Skeletal muscle tissue (tissue), 4 donors: ENCODE measurements around the gene FOSL1. TPM values are rescaled to one million over a fixed set of nuclear protein-coding genes. Genes with fewer than 3 reads are reported as not detected.
A peak's percentile ranks its signal among the peaks of the same experiment; 100 is the strongest.

Experiments used
- H3K27ac ChIP-seq: one replicate; pipeline ENCODE4 v1.7.0; 2013; ENCODE audit warnings: mild to moderate bottlenecking, low read depth, low read length, inconsistent platforms
- H3K27me3 ChIP-seq, 3 donors: one replicate each; pipeline ENCODE4 v1.7.0; 2013; ENCODE audit warnings: low read length in 3 of 3; ENCODE audit not compliant: control insufficient read depth in 3 of 3, insufficient read depth in 3 of 3
- H3K36me3 ChIP-seq, 3 donors: one replicate each; pipeline ENCODE4 v1.7.0; 2013; ENCODE audit warnings: low read length in 3 of 3; ENCODE audit not compliant: control insufficient read depth in 3 of 3, insufficient read depth in 3 of 3
- H3K4me1 ChIP-seq, 3 donors: one replicate each; pipeline ENCODE4 v1.7.0; 2013; ENCODE audit warnings: low read length in 3 of 3, mild to moderate bottlenecking in 3 of 3; ENCODE audit not compliant: control insufficient read depth in 3 of 3, insufficient read depth in 3 of 3
- H3K4me3 ChIP-seq, 3 donors: one replicate each; pipeline ENCODE4 v1.7.0; 2013; ENCODE audit warnings: low read length in 3 of 3
- H3K9ac ChIP-seq, 3 donors: one replicate each; pipeline ENCODE4 v1.7.0; 2013; ENCODE audit warnings: low read length in 3 of 3, mild to moderate bottlenecking in 3 of 3, moderate library complexity in 2 of 3, low read depth in 1 of 3
- H3K9me3 ChIP-seq, 3 donors: one replicate each; pipeline ENCODE4 v1.7.0; 2013; ENCODE audit warnings: low read length in 3 of 3; ENCODE audit not compliant: control insufficient read depth in 3 of 3
- total RNA-seq: library from RNA; depleted of rRNA; stranded (reverse); fragments of >200 nt; gene quantifications from one replicate; pipeline ENCODE4 v1.2.3, GENCODE V29; 2014
- donor health status: Osteomylitis.

FOSL1 gene
- total RNA-seq, 1 donor from 2014 or later: not detected

- Histone ChIP-seq H3K27ac (no peak overlapping the region), H3K9me3 (no peaks in the 10 kb centered on the region), H3K9ac (peak overlapping the region in 2 of 3 donors; percentile 76 to 80), H3K4me3 (peak overlapping the region in 2 of 3 donors; percentile 69 to 80), H3K36me3 (peaks cover 9 to 26% (median 26%) of the 10 kb centered on the region in 3 donors), H3K4me1 (peaks cover 34 to 38% (median 36%) of the 10 kb centered on the region in 3 donors), H3K27me3 (no peaks in the 10 kb centered on the region)
These were observed 20.9 kb upstream of the FOSL1 start for GRCh38 chr11:65921033-65921555.

DNA sequence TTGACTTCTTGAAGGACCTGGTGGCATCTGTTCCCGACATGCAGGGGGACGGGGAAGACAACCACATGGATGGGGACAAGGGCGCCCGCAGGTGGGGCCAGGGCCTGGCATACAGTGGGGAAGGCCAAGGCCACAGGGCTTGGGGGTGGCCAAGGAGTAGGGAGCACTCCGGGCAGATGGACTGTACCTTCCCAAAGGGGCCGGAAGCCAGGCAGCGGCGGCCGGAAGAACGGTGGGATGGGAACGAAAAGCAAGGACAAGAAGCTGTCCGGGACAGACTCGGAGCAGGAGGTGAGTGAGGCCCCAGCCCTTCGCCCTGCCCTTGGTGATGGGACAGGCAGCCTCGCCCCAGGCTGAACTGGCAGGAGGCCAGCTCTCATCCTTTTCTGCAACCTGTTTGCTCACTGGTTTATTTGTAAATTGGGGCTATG is 20.2 kb upstream of the FOSL1 start:
- H3K4me3 ChIP-seq: peak overlapping the region; percentile 69 to 80 (median 79)
- peaks cover 41 to 45% (median 43%) of the 10 kb centered on the region in 3 donors for H3K4me1 ChIP-seq
- H3K27ac ChIP-seq: no peak overlapping the region
- H3K9me3 ChIP-seq: no peaks in the 10 kb centered on the region
- no peaks in the 10 kb centered on the region for H3K27me3 ChIP-seq
- H3K9ac ChIP-seq: peak overlapping the region; percentile 76 to 80 (median 76)
- peaks cover 9 to 26% (median 26%) of the 10 kb centered on the region in 3 donors for H3K36me3 ChIP-seq

DNA sequence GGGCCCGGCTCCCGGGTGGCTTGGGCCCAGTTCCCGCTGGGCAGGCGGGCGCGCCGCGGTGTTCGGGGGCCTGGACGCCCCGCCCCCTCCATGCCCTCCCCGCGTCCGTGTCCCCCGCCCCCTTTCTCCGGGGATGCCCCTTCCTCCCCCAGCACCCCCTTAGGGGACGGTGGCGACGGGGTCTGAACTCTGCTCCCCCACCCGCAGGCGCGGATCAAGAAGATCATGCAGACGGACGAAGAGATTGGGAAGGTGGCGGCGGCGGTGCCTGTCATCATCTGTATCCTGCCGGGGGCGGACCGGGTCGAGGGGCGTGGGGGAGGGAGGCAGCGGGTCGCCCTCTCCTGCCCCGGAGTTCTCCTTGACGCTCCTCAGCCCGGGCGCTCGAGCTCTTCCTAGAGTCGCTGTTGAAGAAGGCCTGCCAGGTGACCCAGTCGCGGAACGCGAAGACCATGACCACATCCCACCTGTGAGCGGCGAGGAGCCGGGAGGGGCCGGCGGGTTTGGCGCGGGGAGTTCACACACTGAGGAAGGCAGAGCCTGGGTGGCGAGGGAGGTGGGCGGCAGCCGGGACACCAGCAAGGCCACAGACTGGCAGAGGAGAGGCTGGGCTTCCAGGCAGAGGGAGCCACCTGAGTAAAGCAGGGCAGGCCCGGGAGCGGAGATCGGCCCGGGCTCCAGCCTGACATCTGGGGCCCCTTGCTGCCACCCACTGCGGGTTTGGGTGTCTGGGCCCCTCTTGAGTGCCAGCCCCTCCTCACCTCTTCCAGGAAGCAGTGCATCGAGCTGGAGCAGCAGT is 19.6 kb upstream of the FOSL1 start:
- Histone ChIP-seq H3K9me3 (no peaks in the 10 kb centered on the region), H3K27me3 (no peaks in the 10 kb centered on the region), H3K4me3 (peak overlapping the region; percentile 69 to 80 (median 79)), H3K36me3 (peaks cover 9 to 26% (median 26%) of the 10 kb centered on the region in 3 donors), H3K27ac (peak overlapping the region; percentile 60), H3K9ac (peak overlapping the region; percentile 76 to 80 (median 76)), H3K4me1 (peaks cover 47 to 51% (median 49%) of the 10 kb centered on the region in 3 donors)

DNA sequence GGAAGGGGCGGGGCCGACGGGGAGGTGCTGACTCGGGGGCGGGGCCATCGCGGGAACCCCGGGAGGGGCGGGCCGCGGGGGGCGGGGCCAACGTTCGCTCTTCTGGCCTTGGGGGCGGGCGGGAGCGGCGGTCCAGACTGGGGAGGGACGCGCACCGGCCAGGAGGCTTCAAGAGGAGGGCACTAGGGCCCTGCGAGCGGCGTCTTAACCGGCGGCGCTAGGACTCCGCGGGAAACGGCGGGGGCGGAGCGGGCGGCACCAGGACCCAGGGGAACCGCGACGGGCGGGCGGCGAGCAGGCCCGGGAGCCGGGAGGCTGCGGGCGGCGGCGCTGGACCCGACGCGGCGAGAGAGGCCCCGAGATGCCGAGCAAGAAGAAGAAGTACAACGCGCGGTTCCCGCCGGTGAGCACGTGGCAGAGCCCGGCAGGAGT is 19.0 kb upstream of the FOSL1 start, which contains the start of gene DRAP1:
Gene DRAP1 (plus strand): TSS at position 286 of the 432 bp plus-strand sequence. CDS start 76 bp downstream, at position 362.
- Histone ChIP-seq H3K4me3 (peak within 1 kb of the TSS; percentile 82 to 96 (median 90)), H3K9ac (peak within 1 kb of the TSS; percentile 96 to 99 (median 98)), H3K4me1 (peaks cover 50 to 55% (median 52%) of the 10 kb centered on the region in 3 donors)

DNA sequence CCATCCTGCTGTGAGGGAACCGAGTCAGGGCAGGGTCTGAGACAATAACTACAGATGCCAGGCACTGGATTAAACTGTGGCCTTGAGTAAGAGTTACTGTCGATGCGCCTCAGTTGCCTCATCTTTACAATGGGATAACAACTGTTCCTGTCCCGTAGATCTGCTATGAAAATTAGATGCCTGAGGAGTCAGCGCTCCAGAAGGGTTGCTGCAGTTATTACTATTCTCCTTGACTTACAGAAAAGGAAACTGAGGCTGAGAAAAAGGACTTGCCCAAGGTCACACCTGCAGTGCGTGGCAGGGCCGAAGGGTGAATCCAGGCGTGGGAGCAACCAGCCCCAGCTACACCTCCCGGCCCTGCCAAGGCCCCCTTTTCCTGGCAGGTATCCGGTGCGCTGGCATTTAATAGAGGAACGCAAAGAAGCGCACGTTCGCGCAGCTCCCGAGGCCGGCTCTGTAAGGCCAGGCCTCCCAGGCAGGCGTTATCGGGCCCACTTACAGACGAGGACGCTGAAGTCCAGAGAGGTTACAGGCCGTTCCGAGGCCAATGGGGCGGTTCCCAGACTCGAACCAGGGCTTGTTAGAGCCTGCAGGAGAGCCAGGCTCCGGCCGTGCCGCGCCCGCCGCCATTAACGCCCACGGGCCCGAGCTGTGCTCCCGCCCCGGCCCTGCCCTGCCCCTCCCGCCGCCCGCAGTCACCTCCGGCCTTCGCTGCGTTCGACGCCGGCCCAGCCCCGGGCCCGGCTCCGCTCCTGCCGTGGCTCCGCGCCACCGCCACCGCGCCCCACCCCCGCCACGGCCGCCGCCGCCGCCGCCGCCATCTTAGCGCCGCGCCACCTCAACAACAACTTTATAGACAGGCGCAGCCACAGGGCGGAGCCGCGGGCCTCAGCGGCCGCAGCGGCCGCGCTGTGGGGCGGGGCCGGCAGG is 18.3 kb upstream of the FOSL1 start, which contains the start of gene C11orf68:
Gene C11orf68 (minus strand): TSS at position 852 of the 930 bp plus-strand sequence. CDS start 31 bp downstream, at position 821.
- Histone ChIP-seq H3K27ac (peak within 1 kb of the TSS; percentile 97), H3K9ac (peak within 1 kb of the TSS; percentile 96 to 99 (median 98)), H3K4me3 (peak within 1 kb of the TSS; percentile 82 to 96 (median 90)), H3K27me3 (no peaks in the 10 kb centered on the region), H3K36me3 (peaks cover 9 to 26% (median 26%) of the 10 kb centered on the region in 3 donors), H3K4me1 (peaks cover 50 to 55% (median 52%) of the 10 kb centered on the region in 3 donors), H3K9me3 (no peaks in the 10 kb centered on the region)

More for the DNA sequence above, 19.0 kb upstream of the FOSL1 start, which contains the start of gene DRAP1:
- Histone ChIP-seq H3K27ac (peak within 1 kb of the TSS; percentile 97), H3K36me3 (peaks cover 9 to 26% (median 26%) of the 10 kb centered on the region in 3 donors), H3K9me3 (no peaks in the 10 kb centered on the region), H3K27me3 (no peaks in the 10 kb centered on the region)

DNA sequence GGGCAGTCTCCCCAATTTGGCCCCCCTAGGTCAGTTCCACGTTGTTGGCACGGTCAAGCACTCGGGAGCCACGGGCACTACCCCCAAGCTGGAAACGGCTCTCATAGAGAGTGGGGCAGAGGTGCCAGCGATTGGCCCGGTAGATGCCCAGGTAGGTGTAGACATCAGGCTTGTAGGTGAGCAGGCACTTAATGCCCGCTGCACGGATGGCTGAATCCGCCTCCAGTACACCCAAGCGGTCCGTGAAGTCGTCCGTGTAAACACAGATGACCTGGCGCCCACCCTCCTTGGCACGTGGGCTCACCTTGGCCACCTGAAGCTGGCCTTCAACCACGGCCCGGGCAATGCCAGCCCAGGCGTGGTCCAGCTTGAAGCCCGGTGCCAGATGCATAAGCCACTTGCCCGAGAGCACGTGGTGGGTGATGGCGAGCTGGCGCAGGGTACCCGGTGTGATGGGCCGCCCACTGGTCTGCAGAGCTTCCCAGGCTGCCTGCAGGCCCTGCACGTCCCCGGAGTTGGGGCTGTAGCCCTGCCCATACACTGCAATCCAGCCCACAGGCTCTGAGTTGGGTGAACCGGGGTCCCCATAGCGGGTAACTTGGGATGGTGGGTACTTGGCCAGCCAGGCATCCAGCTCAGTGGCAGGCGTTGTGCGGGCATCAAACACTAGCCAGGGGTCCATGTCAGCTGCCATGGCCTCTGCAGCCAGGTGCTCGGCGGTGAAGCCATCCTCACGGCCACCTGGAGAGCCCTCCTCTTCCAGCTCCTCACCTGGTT is 17.4 kb upstream of the FOSL1 start:
- Histone ChIP-seq H3K9ac (peak overlapping the region; percentile 96 to 99 (median 98)), H3K27me3 (no peaks in the 10 kb centered on the region), H3K4me3 (peak overlapping the region; percentile 82 to 96 (median 90)), H3K27ac (peak overlapping the region; percentile 97), H3K4me1 (peaks cover 51 to 63% (median 53%) of the 10 kb centered on the region in 3 donors), H3K9me3 (no peaks in the 10 kb centered on the region), H3K36me3 (peaks cover 6 to 23% (median 18%) of the 10 kb centered on the region in 3 donors)

DNA sequence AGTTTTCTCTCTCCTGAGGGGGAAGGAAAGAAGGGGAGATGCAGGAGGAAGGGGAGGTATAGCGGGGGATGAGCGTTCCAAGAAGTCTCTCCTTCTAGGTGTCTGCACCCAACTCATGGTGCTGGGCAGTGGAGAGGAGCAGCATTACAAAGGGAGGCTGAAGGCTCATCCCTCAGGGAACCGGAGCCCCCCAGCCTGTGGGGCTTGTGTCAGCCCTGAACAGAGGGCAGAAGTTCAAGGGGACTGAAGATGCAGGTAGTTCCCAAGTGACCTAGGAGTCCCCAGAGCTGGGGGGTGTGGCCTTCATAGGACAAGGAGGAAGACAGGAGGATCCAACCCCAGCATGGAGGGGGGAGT is 16.9 kb upstream of the FOSL1 start:
- H3K9me3 ChIP-seq: no peaks in the 10 kb centered on the region
- H3K27ac ChIP-seq: peak overlapping the region; percentile 97
- H3K36me3 ChIP-seq: peaks cover 3 to 19% (median 12%) of the 10 kb centered on the region in 3 donors
- peaks cover 0 to 3% (median 0%) of the 10 kb centered on the region in 3 donors for H3K27me3 ChIP-seq
- H3K9ac ChIP-seq: peak overlapping the region; percentile 19 to 98 (median 61)
- peak overlapping the region; percentile 82 to 96 (median 90) for H3K4me3 ChIP-seq
- H3K4me1 ChIP-seq: peaks cover 56 to 68% (median 57%) of the 10 kb centered on the region in 3 donors

DNA sequence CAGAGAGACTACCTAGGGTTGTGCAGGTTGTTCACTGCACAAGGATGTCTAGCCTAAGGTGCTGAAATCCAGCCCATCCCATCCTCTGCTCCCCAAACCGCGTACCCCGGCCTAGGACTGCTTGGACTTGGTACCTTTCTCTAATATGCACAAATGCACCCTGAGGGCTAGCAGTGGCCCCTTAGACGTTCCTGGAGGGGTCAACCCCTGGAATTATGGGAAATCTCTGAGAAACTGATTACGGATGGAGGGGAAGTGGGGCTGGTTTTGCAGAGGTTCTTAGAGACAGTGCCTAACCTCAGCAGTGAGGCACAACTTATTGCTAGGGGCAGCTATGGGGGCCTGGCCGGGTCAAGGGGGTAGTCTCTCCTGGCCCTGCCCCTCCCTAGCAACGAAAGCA is 16.2 kb upstream of the FOSL1 start:
- Histone ChIP-seq H3K4me3 (peak overlapping the region in 2 of 3 donors; percentile 42 to 56), H3K4me1 (peaks cover 61 to 75% (median 62%) of the 10 kb centered on the region in 3 donors), H3K9ac (peak overlapping the region; percentile 19 to 77 (median 72))

More for the DNA sequence above, 16.2 kb upstream of the FOSL1 start:
- H3K27ac ChIP-seq: peak overlapping the region; percentile 97
- peaks cover 3 to 16% (median 9%) of the 10 kb centered on the region in 3 donors for H3K36me3 ChIP-seq
- H3K9me3 ChIP-seq: no peaks in the 10 kb centered on the region
- H3K27me3 ChIP-seq: peaks cover 0 to 5% (median 0%) of the 10 kb centered on the region in 3 donors
